ENCODE results near the gene ATP9B. TPM values are rescaled to one million over a fixed set of nuclear protein-coding genes. Genes with fewer than 3 reads are reported as not detected.

The ATP9B gene
- total RNA-seq, 1 donor from 2014 or later, result 33.2 TPM

DNA sequence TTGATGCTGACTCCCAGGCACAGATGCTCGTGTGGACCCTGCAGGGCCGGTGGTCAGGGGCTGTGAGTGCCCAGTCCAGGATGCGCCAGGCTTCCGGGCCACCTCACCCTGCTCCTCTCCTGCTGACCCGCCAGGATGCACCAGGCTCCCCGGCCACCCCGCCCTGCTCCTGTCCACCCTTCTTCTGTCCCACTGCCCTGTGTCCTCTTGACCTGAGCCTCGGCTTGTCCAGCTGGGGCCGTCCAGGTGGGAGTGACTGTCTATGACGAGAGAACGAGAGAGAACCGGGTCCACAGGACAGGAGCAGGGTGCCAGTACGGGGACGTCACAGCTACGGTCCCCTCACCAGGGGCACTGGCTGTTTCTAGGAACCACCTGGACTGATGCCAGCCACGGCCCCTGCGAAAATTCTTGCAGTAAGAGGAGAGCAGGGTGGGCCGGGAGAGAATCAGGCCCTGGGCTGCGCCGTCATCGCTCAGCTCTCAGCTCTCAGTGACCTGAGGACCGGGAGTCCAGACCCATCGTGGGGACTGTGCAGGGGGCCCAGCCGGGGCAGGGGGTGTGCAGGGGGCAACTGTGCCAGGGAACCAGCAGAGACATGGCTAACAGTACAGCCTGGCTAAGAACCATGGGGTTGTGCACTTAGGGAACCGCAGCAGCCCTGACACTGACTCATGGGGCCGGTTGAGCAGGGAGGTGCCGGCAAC, 313.6 kb downstream of the ATP9B start:
- no peak overlapping the region for H3K27ac ChIP-seq
- peaks cover 4% of the 10 kb centered on the region for H3K36me3 Mint-ChIP-seq
- no peak overlapping the region for H3K4me3 ChIP-seq
- no peaks in the 10 kb centered on the region for H3K36me3 ChIP-seq
- no peak for DNase-seq (ENCODE audit: low spot score)
- no peak overlapping the region for H2AFZ ChIP-seq (replicated peaks)
- H3K27me3 ChIP-seq, result no peaks in the 10 kb centered on the region
- H3K4me2 ChIP-seq, result no peak overlapping the region
- H3F3A ChIP-seq (ENCODE audit: low read depth), result peaks cover 7% of the 10 kb centered on the region
- H4K20me1 ChIP-seq (ENCODE audit: low read depth), result peaks cover 3% of the 10 kb centered on the region
- H3K4me3 Mint-ChIP-seq, result no peak overlapping the region
- H3K4me1 ChIP-seq, result no peaks in the 10 kb centered on the region
- H3K27me3 Mint-ChIP-seq (ENCODE audit: insufficient read depth, low read depth), result no peaks in the 10 kb centered on the region
- no peak overlapping the region for H3K9ac ChIP-seq
- H3K9me3 Mint-ChIP-seq, result no peaks in the 10 kb centered on the region
- TF ChIP-seq CTCF (IDR thresholded peaks at IDR 0.05) (no peak), EZH2phosphoT487 (IDR thresholded peaks at IDR 0.05) (no peak), EZH2 (IDR thresholded peaks at IDR 0.05) (no peak)
- H3K4me1 Mint-ChIP-seq, result peaks cover 2% of the 10 kb centered on the region
- no peak overlapping the region for H3K27ac Mint-ChIP-seq
- H3K9me3 ChIP-seq (ENCODE audit: low read depth), result no peaks in the 10 kb centered on the region
- H3K79me2 ChIP-seq (ENCODE audit: low read depth), result no peaks in the 10 kb centered on the region

GRCh38 chr18:79383388-79384056, 314.3 kb downstream of the ATP9B start:
- H3K9me3 ChIP-seq (ENCODE audit: low read depth), result no peaks in the 10 kb centered on the region
- Mint-ChIP-seq H3K36me3 (no peaks in the 10 kb centered on the region), H3K27me3 (ENCODE audit: insufficient read depth, low read depth) (no peaks in the 10 kb centered on the region), H3K27ac (no peak overlapping the region), H3K9me3 (no peaks in the 10 kb centered on the region), H3K4me1 (peaks cover 2% of the 10 kb centered on the region), H3K4me3 (no peak overlapping the region)
- no peak overlapping the region for H3K27ac ChIP-seq
- TF ChIP-seq EZH2 (IDR thresholded peaks at IDR 0.05), result no peak
- no peak for TF ChIP-seq EZH2phosphoT487 (IDR thresholded peaks at IDR 0.05)
- no peak for TF ChIP-seq CTCF (IDR thresholded peaks at IDR 0.05)
- H4K20me1 ChIP-seq (ENCODE audit: low read depth), result peaks cover 3% of the 10 kb centered on the region
- no peaks in the 10 kb centered on the region for H3K79me2 ChIP-seq (ENCODE audit: low read depth)
- H3K9ac ChIP-seq, result no peak overlapping the region
- H3K4me1 ChIP-seq, result no peaks in the 10 kb centered on the region
- no peak overlapping the region for H3K4me3 ChIP-seq
- H3K36me3 ChIP-seq, result no peaks in the 10 kb centered on the region
- peaks cover 3% of the 10 kb centered on the region for H3K27me3 ChIP-seq
- no peak for DNase-seq (ENCODE audit: low spot score)
- H2AFZ ChIP-seq (replicated peaks), result no peak overlapping the region
- H3K4me2 ChIP-seq, result no peak overlapping the region
- peaks cover 3% of the 10 kb centered on the region for H3F3A ChIP-seq (ENCODE audit: low read depth)

DNA sequence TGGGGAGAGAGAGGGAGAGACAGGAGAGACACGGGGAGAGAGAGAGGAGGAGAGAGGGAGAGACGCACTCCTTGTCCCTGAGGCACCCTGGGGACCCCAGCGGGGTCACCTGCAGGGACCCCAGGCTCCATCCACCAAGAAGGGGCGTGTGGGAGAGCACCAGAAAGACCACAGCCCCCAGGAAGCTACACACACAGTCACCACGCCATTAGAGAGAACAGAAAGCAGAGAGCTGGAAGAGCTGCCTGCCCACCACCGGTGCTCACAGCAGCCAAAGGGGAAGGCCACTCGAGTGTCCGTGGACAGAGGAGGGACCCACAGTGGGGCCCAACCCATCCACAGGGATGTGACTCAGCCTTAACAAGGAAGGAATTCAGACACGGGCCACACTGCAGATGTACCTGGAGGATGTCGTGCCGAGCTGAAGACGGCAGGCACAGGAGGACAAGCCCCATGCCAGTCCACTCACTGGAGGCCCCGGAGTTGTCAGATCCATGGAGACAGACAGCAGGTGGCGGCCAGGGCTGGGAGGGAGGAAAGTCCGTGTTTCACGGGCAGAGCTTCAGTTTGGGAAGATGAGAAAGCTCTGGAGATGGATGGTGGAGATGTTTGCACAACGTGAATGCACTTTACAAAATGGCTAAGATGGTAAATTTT, 315.1 kb downstream of the ATP9B start:
- Mint-ChIP-seq H3K4me3 (no peak overlapping the region), H3K36me3 (no peaks in the 10 kb centered on the region), H3K9me3 (no peaks in the 10 kb centered on the region), H3K4me1 (peaks cover 2% of the 10 kb centered on the region), H3K27ac (peak overlapping the region; percentile 73), H3K27me3 (ENCODE audit: insufficient read depth, low read depth) (no peaks in the 10 kb centered on the region)
- Histone ChIP-seq H3K4me1 (no peaks in the 10 kb centered on the region), H3K9me3 (ENCODE audit: low read depth) (no peaks in the 10 kb centered on the region), H3K36me3 (no peaks in the 10 kb centered on the region), H3K9ac (no peak overlapping the region), H3K27ac (no peak overlapping the region), H3K4me3 (no peak overlapping the region), H3K79me2 (ENCODE audit: low read depth) (no peaks in the 10 kb centered on the region), H2AFZ (replicated peaks) (no peak overlapping the region), H3K4me2 (no peak overlapping the region), H3K27me3 (peaks cover 10% of the 10 kb centered on the region), H3F3A (ENCODE audit: low read depth) (no peaks in the 10 kb centered on the region), H4K20me1 (ENCODE audit: low read depth) (peaks cover 3% of the 10 kb centered on the region)
- DNase-seq (ENCODE audit: low spot score), result no peak
- TF ChIP-seq CTCF (IDR thresholded peaks at IDR 0.05) (no peak), EZH2phosphoT487 (IDR thresholded peaks at IDR 0.05) (no peak), EZH2 (IDR thresholded peaks at IDR 0.05) (no peak)
